ENCODE measurements around the gene HS6ST3.

The HS6ST3 gene

DNA sequence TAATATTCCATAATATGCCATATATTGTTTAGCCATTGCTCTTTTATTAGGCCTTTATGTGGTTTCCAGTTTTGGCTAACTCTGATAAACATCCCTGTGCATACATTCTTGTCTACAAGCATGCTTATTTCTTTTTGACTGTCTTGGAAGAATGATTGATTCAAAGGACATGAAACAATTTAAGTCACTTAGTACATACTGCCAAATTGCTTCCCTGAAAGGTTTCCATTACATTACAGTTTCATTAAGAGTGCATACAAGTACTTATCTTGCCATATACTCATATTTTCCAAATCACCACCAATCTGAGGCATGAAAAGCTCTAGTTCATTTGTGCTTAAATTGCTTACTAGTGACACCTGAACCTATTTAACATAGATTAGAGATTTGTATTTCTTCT lies 790.5 kb downstream of the HS6ST3 start:
- no peak overlapping the region for H3K27ac ChIP-seq (ENCODE audit: insufficient read depth, low read depth, low read length, poor library complexity, severe bottlenecking)
- H3K4me1 ChIP-seq (ENCODE audit: control insufficient read depth, insufficient read depth, low read length) = no peaks in the 10 kb centered on the region
- no peaks in the 10 kb centered on the region for H3K9me3 ChIP-seq (ENCODE audit: control insufficient read depth, low read length)
- no peak overlapping the region for H3K4me3 ChIP-seq (ENCODE audit: insufficient read depth, low read depth, low read length)
- H3K36me3 ChIP-seq (ENCODE audit: control insufficient read depth, insufficient read depth, low read length) = no peaks in the 10 kb centered on the region
- H3K27me3 ChIP-seq (ENCODE audit: control insufficient read depth, insufficient read depth, low read length, poor library complexity, severe bottlenecking) = no peaks in the 10 kb centered on the region

All from ectodermal cell (in vitro differentiated cells).